BLaER1 treated with 17β-estradiol and CSF1 and Interleukin-3, amounts not matched to agents 10 nM and 100 nM (cell line): ENCODE results near the gene ZBTB20.

Experiments used
- H3K27ac ChIP-seq, 11 experiments: shearing (Covaris generic); formaldehyde crosslinking; 2 replicates each; pipeline ENCODE4 v1.8.1; 2022
- H3K27me3 ChIP-seq, 11 experiments: shearing (Covaris generic); formaldehyde crosslinking; 2 replicates each; pipeline ENCODE4 v1.8.1; 2022
- H3K36me3 ChIP-seq, 11 experiments: shearing (Covaris generic); formaldehyde crosslinking; 2 replicates each; pipeline ENCODE4 v1.8.1; 2022
- H3K4me1 ChIP-seq, 10 experiments: shearing (Covaris generic); formaldehyde crosslinking; 2 replicates each; pipeline ENCODE4 v1.8.1; 2022
- H3K4me2 ChIP-seq, 11 experiments: shearing (Covaris generic); formaldehyde crosslinking; 2 replicates each; pipeline ENCODE4 v1.8.1; 2022
- H3K4me3 ChIP-seq, 10 experiments: shearing (Covaris generic); formaldehyde crosslinking; 2 replicates each; pipeline ENCODE4 v1.8.1; 2022
- H3K9ac ChIP-seq, 11 experiments: shearing (Covaris generic); formaldehyde crosslinking; 2 replicates each; pipeline ENCODE4 v1.8.1; 2022
- H3K9me3 ChIP-seq, 11 experiments: shearing (Covaris generic); formaldehyde crosslinking; replicated peaks in 1 of 11; 2 replicates each; pipeline ENCODE4 v1.8.1; 2022
- H4K20me1 ChIP-seq, 11 experiments: shearing (Covaris generic); formaldehyde crosslinking; 2 replicates each; pipeline ENCODE4 v1.8.1; 2022
- Cebpa-rat ChIP-seq, 11 experiments: shearing (Covaris generic); IDR thresholded peaks; 2 replicates each; pipeline ENCODE4 v1.8.1; 2022

Gene ZBTB20

GRCh38 chr3:114538211-114538610 is 608.9 kb downstream of the ZBTB20 start:
- Histone ChIP-seq H3K36me3 (no peaks in the 10 kb centered on the region), H3K9me3 (peaks cover 0 to 6% (median 0%) of the 10 kb centered on the region in 11 experiments; a peak in 1 of 22 replicates), H3K27me3 (no peaks in the 10 kb centered on the region), H4K20me1 (no peaks in the 10 kb centered on the region), H3K27ac (peak overlapping the region in 1 of 11 experiments; percentile 2; a peak in 1 of 22 replicates), H3K9ac (no peak overlapping the region), H3K4me3 (no peak overlapping the region), H3K4me2 (peak overlapping the region in 10 of 11 experiments; percentile 13 to 52 (median 34); a peak in 18 of 22 replicates), H3K4me1 (peaks cover 0 to 13% (median 12%) of the 10 kb centered on the region in 10 experiments; a peak in 14 of 20 replicates)
- TF ChIP-seq Cebpa-rat (IDR thresholded peaks at IDR 0.05) = no peak

- H3K4me3 ChIP-seq = no peak overlapping the region
- H3K27me3 ChIP-seq = no peaks in the 10 kb centered on the region
- H3K9me3 ChIP-seq = peaks cover 0 to 14% (median 4%) of the 10 kb centered on the region in 11 experiments; a peak in 5 of 22 replicates
- H4K20me1 ChIP-seq = no peaks in the 10 kb centered on the region
- H3K27ac ChIP-seq = no peak overlapping the region
- no peak for TF ChIP-seq Cebpa-rat (IDR thresholded peaks at IDR 0.05)
- H3K36me3 ChIP-seq = no peaks in the 10 kb centered on the region
- H3K9ac ChIP-seq = no peak overlapping the region
- no peaks in the 10 kb centered on the region for H3K4me1 ChIP-seq
- H3K4me2 ChIP-seq = no peak overlapping the region
These were observed 618.6 kb downstream of the ZBTB20 start for GRCh38 chr3:114528517-114528916.

DNA sequence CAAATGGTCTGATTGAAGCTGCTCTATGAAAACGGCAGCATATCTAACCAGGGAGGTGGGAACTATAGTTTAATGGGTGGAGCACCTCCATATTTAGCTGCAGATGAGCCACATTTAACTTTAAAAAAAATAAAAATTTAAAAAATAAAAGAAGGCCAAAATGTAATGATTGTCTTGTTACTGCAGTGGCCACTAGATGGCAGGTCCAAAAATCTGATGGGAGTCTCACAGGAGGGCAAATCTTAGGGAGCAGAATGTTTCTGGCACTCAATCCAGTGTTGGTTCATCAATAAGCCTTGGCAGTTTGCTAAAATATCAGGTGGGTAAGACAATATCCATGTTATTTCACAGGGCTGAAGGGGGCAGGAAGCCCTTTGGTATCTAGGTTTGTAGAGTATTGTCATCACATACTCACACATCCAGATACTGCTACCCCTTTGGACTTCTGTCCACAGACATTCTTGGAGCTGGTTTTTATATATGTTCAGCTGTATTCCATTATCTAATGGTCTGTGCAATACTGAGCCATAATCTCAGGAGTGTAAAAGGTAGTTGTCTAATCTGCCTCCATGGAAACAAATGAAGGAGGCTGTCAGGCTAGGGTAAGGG is 619.9 kb downstream of the ZBTB20 start:
- Histone ChIP-seq H3K27me3 (no peaks in the 10 kb centered on the region), H3K4me2 (no peak overlapping the region), H3K9me3 (peaks cover 0 to 6% (median 0%) of the 10 kb centered on the region in 11 experiments; a peak in 4 of 22 replicates), H3K4me3 (no peak overlapping the region), H4K20me1 (no peaks in the 10 kb centered on the region), H3K27ac (no peak overlapping the region), H3K36me3 (no peaks in the 10 kb centered on the region), H3K4me1 (no peaks in the 10 kb centered on the region), H3K9ac (no peak overlapping the region)
- no peak for TF ChIP-seq Cebpa-rat (IDR thresholded peaks at IDR 0.05)

- TF ChIP-seq Cebpa-rat (IDR thresholded peaks at IDR 0.05) = no peak
- no peak overlapping the region for H3K4me3 ChIP-seq
- H3K4me1 ChIP-seq = no peaks in the 10 kb centered on the region
- H4K20me1 ChIP-seq = no peaks in the 10 kb centered on the region
- no peak overlapping the region for H3K27ac ChIP-seq
- H3K9ac ChIP-seq = no peak overlapping the region
- no peaks in the 10 kb centered on the region for H3K36me3 ChIP-seq
- no peak overlapping the region for H3K4me2 ChIP-seq
- no peaks in the 10 kb centered on the region for H3K27me3 ChIP-seq
- H3K9me3 ChIP-seq = no peaks in the 10 kb centered on the region
These were observed 621.8 kb downstream of the ZBTB20 start for GRCh38 chr3:114525278-114525677.

GRCh38 chr3:114519415-114519814 is 627.7 kb downstream of the ZBTB20 start:
- TF ChIP-seq Cebpa-rat (IDR thresholded peaks at IDR 0.05) = no peak
- H3K4me2 ChIP-seq = no peak overlapping the region
- H3K9ac ChIP-seq = no peak overlapping the region
- no peaks in the 10 kb centered on the region for H4K20me1 ChIP-seq
- no peaks in the 10 kb centered on the region for H3K36me3 ChIP-seq
- H3K27ac ChIP-seq = no peak overlapping the region
- no peaks in the 10 kb centered on the region for H3K27me3 ChIP-seq
- H3K4me3 ChIP-seq = no peak overlapping the region
- H3K4me1 ChIP-seq = no peaks in the 10 kb centered on the region
- no peaks in the 10 kb centered on the region for H3K9me3 ChIP-seq

GRCh38 chr3:114518206-114518808 is 628.8 kb downstream of the ZBTB20 start:
- H3K27ac ChIP-seq = no peak overlapping the region

GRCh38 chr3:114510201-114510600 is 636.9 kb downstream of the ZBTB20 start:
- H4K20me1 ChIP-seq = no peaks in the 10 kb centered on the region
- no peaks in the 10 kb centered on the region for H3K36me3 ChIP-seq
- peaks cover 0 to 6% (median 0%) of the 10 kb centered on the region in 10 experiments; a peak in 3 of 20 replicates for H3K4me1 ChIP-seq
- H3K4me2 ChIP-seq = peak overlapping the region in 1 of 11 experiments; percentile 32; a peak in 1 of 22 replicates
- no peaks in the 10 kb centered on the region for H3K9me3 ChIP-seq
- no peaks in the 10 kb centered on the region for H3K27me3 ChIP-seq
- no peak overlapping the region for H3K27ac ChIP-seq
- TF ChIP-seq Cebpa-rat (IDR thresholded peaks at IDR 0.05) = no peak
- H3K9ac ChIP-seq = no peak overlapping the region
- no peak overlapping the region for H3K4me3 ChIP-seq

More at GRCh38 chr3:114518206-114518808, 628.8 kb downstream of the ZBTB20 start:
- no peaks in the 10 kb centered on the region for H4K20me1 ChIP-seq
- no peaks in the 10 kb centered on the region for H3K36me3 ChIP-seq
- H3K9me3 ChIP-seq = no peaks in the 10 kb centered on the region
- no peaks in the 10 kb centered on the region for H3K4me1 ChIP-seq
- H3K4me3 ChIP-seq = no peak overlapping the region
- no peak for TF ChIP-seq Cebpa-rat (IDR thresholded peaks at IDR 0.05)
- H3K4me2 ChIP-seq = no peak overlapping the region
- no peak overlapping the region for H3K9ac ChIP-seq
- H3K27me3 ChIP-seq = no peaks in the 10 kb centered on the region

- TF ChIP-seq Cebpa-rat (IDR thresholded peaks at IDR 0.05) = no peak
- no peaks in the 10 kb centered on the region for H4K20me1 ChIP-seq
- H3K4me1 ChIP-seq = peaks cover 0 to 6% (median 0%) of the 10 kb centered on the region in 10 experiments; a peak in 3 of 20 replicates
These were observed 637.3 kb downstream of the ZBTB20 start for GRCh38 chr3:114509756-114510155.

DNA sequence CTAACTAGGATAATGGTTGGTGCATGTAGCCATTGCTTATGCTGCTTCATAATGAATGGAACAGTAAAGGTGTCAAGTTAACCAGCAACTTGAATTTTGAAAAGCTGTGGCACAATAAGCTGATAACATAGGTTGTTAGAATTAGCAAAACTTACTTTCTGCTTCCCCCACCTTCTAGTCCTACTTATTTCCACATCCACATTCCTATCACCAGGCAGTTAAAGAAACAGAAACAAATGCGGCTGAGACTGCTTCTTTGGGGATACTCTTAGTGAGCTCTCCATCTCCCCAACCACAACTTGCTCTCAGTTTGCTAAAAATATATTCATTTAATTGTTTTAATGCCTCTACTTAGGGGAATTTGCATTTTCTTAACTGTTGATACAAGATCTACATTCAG is 638.1 kb downstream of the ZBTB20 start:
- no peaks in the 10 kb centered on the region for H4K20me1 ChIP-seq

More at GRCh38 chr3:114509756-114510155, 637.3 kb downstream of the ZBTB20 start:
- Histone ChIP-seq H3K4me2 (no peak overlapping the region), H3K27ac (no peak overlapping the region), H3K9me3 (no peaks in the 10 kb centered on the region), H3K4me3 (no peak overlapping the region), H3K36me3 (no peaks in the 10 kb centered on the region), H3K9ac (no peak overlapping the region), H3K27me3 (no peaks in the 10 kb centered on the region)

More for the DNA sequence above, 638.1 kb downstream of the ZBTB20 start:
- H3K4me2 ChIP-seq = no peak overlapping the region
- H3K4me1 ChIP-seq = peaks cover 0 to 6% (median 0%) of the 10 kb centered on the region in 10 experiments; a peak in 3 of 20 replicates
- H3K27me3 ChIP-seq = no peaks in the 10 kb centered on the region
- H3K9me3 ChIP-seq = no peaks in the 10 kb centered on the region
- H3K4me3 ChIP-seq = no peak overlapping the region
- no peak for TF ChIP-seq Cebpa-rat (IDR thresholded peaks at IDR 0.05)
- no peak overlapping the region for H3K27ac ChIP-seq
- no peaks in the 10 kb centered on the region for H3K36me3 ChIP-seq
- no peak overlapping the region for H3K9ac ChIP-seq
